Hepatocyte (in vitro differentiated cells): ENCODE measurements around the gene NUBPL.

ENCODE experiments used
- CTCF ChIP-seq: fragments of 200-600 bp; sonication (generic); IDR thresholded peaks from 2 replicates; pipeline ENCODE4 v1.5.1; 2016; ENCODE audit warnings: antibody characterized with exemption, mild to moderate bottlenecking; ENCODE audit not compliant: poor library complexity
- EZH2phosphoT487 ChIP-seq: fragments of 200-600 bp; sonication (generic); IDR thresholded peaks from one replicate; pipeline ENCODE4 v1.6.1; 2018; ENCODE audit warnings: antibody characterized with exemption, mild to moderate bottlenecking, low read depth, moderate library complexity; ENCODE audit not compliant: unreplicated experiment, severe bottlenecking

GRCh38 chr14:31889297-31889696 is 328.1 kb downstream of the NUBPL start:
- TF ChIP-seq CTCF (no peak), EZH2phosphoT487 (no peak)
